HepG2 (cell line): Measurements from ENCODE around the gene UBE4A. TPM values are rescaled to one million over a fixed set of nuclear protein-coding genes. Genes with fewer than 3 reads are reported as not detected.

Experiments
- ATAC-seq: fragments of 200-7000 bp; cut with Tn5 transposase; 3 replicates; pipeline ENCODE4 v1.9.1; 2020; ENCODE audit warnings: mild to moderate bottlenecking, moderate library complexity
- BruUV-seq: library from RNA; stranded (reverse); fragments of 400-500 nt; replicated peaks from 2 replicates; lab custom pipeline; 2021; lab: Mats Ljungman, UMichigan
- CTCF ChIA-PET: fragments of 300-600 bp; formaldehyde crosslinking; extraction: SDS; loops from one replicate; lab custom pipeline; 2021; ENCODE audit warnings: low total read pairs, inconsistent platforms, low intra/inter-chr PET ratio; lab: Yijun Ruan, JAX
- POLR2A ChIA-PET: fragments of 350-600 bp; sonication (Branson Sonifier 250); formaldehyde crosslinking; loops from one replicate; lab custom pipeline; 2020; ENCODE audit warnings: antibody characterized with exemption, inconsistent platforms; lab: Yijun Ruan, JAX
- DNase-seq: peaks from one replicate; pipeline ENCODE4 v3.0.0-alpha.2; 2015; ENCODE audit warnings: low spot score
- FAIRE-seq: peaks from 3 replicates; lab custom pipeline; 2011; peaks lifted over from hg19 to GRCh38; lab: Jason Lieb, UNC
- H2AFZ ChIP-seq: one replicate; pipeline ENCODE4 v1.6.1; 2011; ENCODE audit warnings: low read length, inconsistent platforms
- H3K27ac ChIP-seq: fragments of 300-600 bp; 3 replicates; pipeline ENCODE4 v1.8.0; 2011; ENCODE audit warnings: mixed run types, mild to moderate bottlenecking, mixed read lengths, low read length, inconsistent platforms; ENCODE audit not compliant: insufficient read depth; ENCODE audit errors: extremely low read length
- H3K27me3 ChIP-seq, 2 experiments: fragments of 200-600 bp in 1 of 2; 2 replicates in 1 of 2; 3 replicates in 1 of 2; pipeline versions ENCODE4 v1.6.0 to v1.8.0; 2011; ENCODE audit warnings: low read length in 2 of 2, mild to moderate bottlenecking in 2 of 2, moderate library complexity in 2 of 2, inconsistent platforms in 1 of 2; ENCODE audit not compliant: insufficient read depth in 2 of 2, control insufficient read depth in 1 of 2
- H3K36me3 ChIP-seq, 2 experiments: fragments of 200-600 bp in 1 of 2; replicated peaks in 1 of 2; 2 replicates in 1 of 2; 3 replicates in 1 of 2; pipeline versions ENCODE4 v1.5.1 to v1.8.0; 2011; ENCODE audit warnings: low read length in 2 of 2, inconsistent platforms in 1 of 2; ENCODE audit not compliant: insufficient read depth in 2 of 2, control insufficient read depth in 1 of 2
- H3K4me1 ChIP-seq: 2 replicates; pipeline ENCODE4 v1.5.1; 2012; ENCODE audit warnings: low read length, inconsistent platforms; ENCODE audit not compliant: insufficient read depth
- H3K4me2 ChIP-seq: 2 replicates; pipeline ENCODE4 v1.6.0; 2011; ENCODE audit warnings: low read depth, low read length, inconsistent platforms
- H3K4me3 ChIP-seq, 3 experiments: fragments of 200-600 bp in 1 of 3; sonication (generic), shearing (Covaris generic) in 1 of 3; replicated peaks in 1 of 3; 2 replicates each; pipeline ENCODE4 v1.5.1; 2011 to 2016; ENCODE audit warnings: low read length in 3 of 3, inconsistent platforms in 2 of 3, low read depth in 2 of 3, mild to moderate bottlenecking in 2 of 3, control low read depth in 1 of 3, mixed read lengths in 1 of 3; ENCODE audit not compliant: insufficient read depth in 1 of 3
- H3K79me2 ChIP-seq: one replicate; pipeline ENCODE4 v1.6.1; 2011; ENCODE audit warnings: low read length, inconsistent platforms; ENCODE audit not compliant: insufficient read depth
- H3K9ac ChIP-seq: 2 replicates; pipeline ENCODE4 v1.6.0; 2011; ENCODE audit warnings: mild to moderate bottlenecking, low read depth, low read length, inconsistent platforms; ENCODE audit not compliant: insufficient read depth
- H3K9me3 ChIP-seq: 2 replicates; pipeline ENCODE4 v1.5.1; 2012; ENCODE audit warnings: mild to moderate bottlenecking, low read length
- H4K20me1 ChIP-seq: 2 replicates; pipeline ENCODE4 v1.6.0; 2011; ENCODE audit warnings: inconsistent platforms, mild to moderate bottlenecking, low read length, moderate library complexity; ENCODE audit not compliant: insufficient read depth
- BRCA1 ChIP-seq: sonication (generic); formaldehyde crosslinking; IDR thresholded peaks from 2 replicates; pipeline ENCODE4 v1.4.0; 2020; ENCODE audit warnings: missing genetic modification reagents
- HNRNPL ChIP-seq: fragments of 200-400 bp; formaldehyde crosslinking; IDR thresholded peaks from 2 replicates; pipeline ENCODE4 v1.6.1; 2017; ENCODE audit warnings: mild to moderate bottlenecking, low read depth, low read length
- ISX ChIP-seq: sonication (generic); formaldehyde crosslinking; conservative IDR thresholded peaks from 2 replicates; pipeline ENCODE4 v1.5.0; 2020; ENCODE audit warnings: missing genetic modification reagents
- MED1 ChIP-seq: sonication (generic); formaldehyde crosslinking; IDR thresholded peaks from 2 replicates; pipeline ENCODE4 v1.4.0; 2020; ENCODE audit warnings: missing genetic modification reagents
- REXO4 ChIP-seq: sonication (generic); formaldehyde crosslinking; IDR thresholded peaks from 2 replicates; pipeline ENCODE4 v1.8.0; 2022; ENCODE audit warnings: missing genetic modification reagents, mild to moderate bottlenecking, borderline replicate concordance
- SIX4 ChIP-seq: sonication (generic); formaldehyde crosslinking; IDR thresholded peaks from 2 replicates; pipeline ENCODE4 v1.4.0; 2020; ENCODE audit warnings: missing genetic modification reagents
- TBX2 ChIP-seq: sonication (generic); formaldehyde crosslinking; IDR thresholded peaks from 2 replicates; pipeline ENCODE4 v1.5.0; 2020; ENCODE audit warnings: missing genetic modification reagents, mild to moderate bottlenecking, borderline replicate concordance
- ZEB1 ChIP-seq: IDR thresholded peaks from 2 replicates; pipeline ENCODE4 v1.6.1; 2012; ENCODE audit warnings: mild to moderate bottlenecking, low read depth, inconsistent platforms; ENCODE audit not compliant: insufficient replicate concordance
- ZNF674 ChIP-seq: sonication (generic); formaldehyde crosslinking; IDR thresholded peaks from 2 replicates; pipeline ENCODE4 v1.5.0; 2020; ENCODE audit warnings: low read depth, mild to moderate bottlenecking, missing genetic modification reagents
- WGBS: methylation state at CpG from one replicate; pipeline ENCODE4 v1.1.6; 2017; ENCODE audit warnings: low lambda C conversion rate; 5-methylcytosine and 5-hydroxymethylcytosine counted together
- in situ Hi-C: cut with HindIII; loops from 2 replicates; pipeline ENCODE4 v1.10.0; 2017; ENCODE audit warnings: low pct_unique_long_range_greater_than_20kb; ENCODE audit not compliant: extremely low pct_ligation_motif_present
- intact Hi-C: fragments of 100-400 bp; cut with micrococcal nuclease; formaldehyde crosslinking; loops from one replicate; pipeline ENCODE4 v1.10.0; 2022; ENCODE audit not compliant: unreplicated experiment
- polyA plus RNA-seq, 8 experiments: library from polyadenylated mRNA; depleted of rRNA in 3 of 8; stranded (reverse) in 7 of 8; unstranded in 1 of 8; fragments of >200 nt; fragmentation: Illumina TruSeq in 4 of 8; extraction: Trizol in 4 of 8; gene quantifications; 2 replicates each; pipeline versions ENCODE4 v1.2.1 to v1.2.3, GENCODE V29; 2011 to 2016; ENCODE audit warnings: low read depth in 4 of 8, missing spikeins in 1 of 8, mixed read lengths in 1 of 8; ENCODE audit not compliant: insufficient read depth in 1 of 8
- total RNA-seq, 5 experiments: library from RNA; depleted of rRNA; stranded (reverse); fragments of >200 nt; fragmentation: Illumina TruSeq; extraction: Trizol; gene quantifications; 2 replicates each; pipeline ENCODE4 v1.2.3, GENCODE V29; 2016; ENCODE audit warnings: low read depth in 1 of 5
- TF ChIP-seq, protein P1 (sequence below): sonication (generic); formaldehyde crosslinking; conservative IDR thresholded peaks from 2 replicates; pipeline ENCODE4 v1.4.0; 2020; ENCODE audit warnings: missing genetic modification reagents
- TF ChIP-seq, protein P2 (sequence below): sonication (generic); formaldehyde crosslinking; IDR thresholded peaks from 2 replicates; pipeline ENCODE4 v1.4.0; 2020; ENCODE audit warnings: mild to moderate bottlenecking, missing genetic modification reagents

The UBE4A gene
- total and polyA plus RNA-seq, 2 of the 13 experiments (the other 11 are each of a cell fraction or from before 2014, with no cell fraction given) = 15.1 to 32.7 TPM

DNA sequence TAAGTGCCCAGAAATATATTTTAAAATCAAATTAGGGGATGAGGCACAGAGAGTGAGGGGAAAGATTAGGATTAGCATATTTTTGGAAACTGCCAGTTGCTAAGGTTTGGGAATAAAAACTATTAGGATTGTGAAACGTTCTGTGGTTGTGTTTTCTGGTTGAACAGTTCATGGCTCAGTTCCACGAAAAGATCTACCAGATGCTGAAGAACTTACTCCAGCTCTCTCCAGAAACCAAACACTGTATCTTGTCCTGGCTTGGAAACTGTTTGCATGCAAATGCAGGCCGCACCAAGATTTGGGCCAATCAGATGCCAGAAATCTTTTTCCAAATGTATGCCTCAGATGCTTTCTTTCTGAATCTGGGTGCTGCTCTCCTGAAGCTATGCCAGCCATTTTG, 15.3 kb downstream of the UBE4A start:
- in situ Hi-C loops = no loop called here
- Histone ChIP-seq H3K4me2 (no peak overlapping the region), H3K79me2 (no peaks in the 10 kb centered on the region), H2AFZ (no peak overlapping the region), H4K20me1 (no peaks in the 10 kb centered on the region), H3K4me1 (no peaks in the 10 kb centered on the region), H3K9ac (no peak overlapping the region), H3K27ac (no peak overlapping the region), H3K9me3 (no peaks in the 10 kb centered on the region), H3K4me3 (no peak overlapping the region), H3K36me3 (peaks cover 24 to 78% of the 10 kb centered on the region in 2 experiments), H3K27me3 (no peaks in the 10 kb centered on the region)
- DNase-seq = no peak
- no peak for TF ChIP-seq ZEB1
- TF ChIP-seq, protein P1, sequence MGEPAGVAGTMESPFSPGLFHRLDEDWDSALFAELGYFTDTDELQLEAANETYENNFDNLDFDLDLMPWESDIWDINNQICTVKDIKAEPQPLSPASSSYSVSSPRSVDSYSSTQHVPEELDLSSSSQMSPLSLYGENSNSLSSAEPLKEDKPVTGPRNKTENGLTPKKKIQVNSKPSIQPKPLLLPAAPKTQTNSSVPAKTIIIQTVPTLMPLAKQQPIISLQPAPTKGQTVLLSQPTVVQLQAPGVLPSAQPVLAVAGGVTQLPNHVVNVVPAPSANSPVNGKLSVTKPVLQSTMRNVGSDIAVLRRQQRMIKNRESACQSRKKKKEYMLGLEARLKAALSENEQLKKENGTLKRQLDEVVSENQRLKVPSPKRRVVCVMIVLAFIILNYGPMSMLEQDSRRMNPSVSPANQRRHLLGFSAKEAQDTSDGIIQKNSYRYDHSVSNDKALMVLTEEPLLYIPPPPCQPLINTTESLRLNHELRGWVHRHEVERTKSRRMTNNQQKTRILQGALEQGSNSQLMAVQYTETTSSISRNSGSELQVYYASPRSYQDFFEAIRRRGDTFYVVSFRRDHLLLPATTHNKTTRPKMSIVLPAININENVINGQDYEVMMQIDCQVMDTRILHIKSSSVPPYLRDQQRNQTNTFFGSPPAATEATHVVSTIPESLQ (CRISPR knock-in tag) = no peak
- no peak for TF ChIP-seq ISX (CRISPR knock-in tag)
- no peak for TF ChIP-seq HNRNPL
- TF ChIP-seq, protein P2, sequence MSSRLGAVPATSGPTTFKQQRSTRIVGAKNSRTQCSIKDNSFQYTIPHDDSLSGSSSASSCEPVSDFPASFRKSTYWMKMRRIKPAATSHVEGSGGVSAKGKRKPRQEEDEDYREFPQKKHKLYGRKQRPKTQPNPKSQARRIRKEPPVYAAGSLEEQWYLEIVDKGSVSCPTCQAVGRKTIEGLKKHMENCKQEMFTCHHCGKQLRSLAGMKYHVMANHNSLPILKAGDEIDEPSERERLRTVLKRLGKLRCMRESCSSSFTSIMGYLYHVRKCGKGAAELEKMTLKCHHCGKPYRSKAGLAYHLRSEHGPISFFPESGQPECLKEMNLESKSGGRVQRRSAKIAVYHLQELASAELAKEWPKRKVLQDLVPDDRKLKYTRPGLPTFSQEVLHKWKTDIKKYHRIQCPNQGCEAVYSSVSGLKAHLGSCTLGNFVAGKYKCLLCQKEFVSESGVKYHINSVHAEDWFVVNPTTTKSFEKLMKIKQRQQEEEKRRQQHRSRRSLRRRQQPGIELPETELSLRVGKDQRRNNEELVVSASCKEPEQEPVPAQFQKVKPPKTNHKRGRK (CRISPR knock-in tag) = no peak
- TF ChIP-seq SIX4 (CRISPR knock-in tag) = no peak
- no peak for TF ChIP-seq ZNF674
- TF ChIP-seq BRCA1 = no peak
- TF ChIP-seq REXO4 (CRISPR knock-in tag) = no peak
- no peak for TF ChIP-seq MED1
- no peak for TF ChIP-seq TBX2
- FAIRE-seq = no peak
- no peak for ATAC-seq
- POLR2A ChIA-PET = interaction anchor here (1.1 kb wide), 1 partner anchor 10 kb away, joined by 3 read pairs; no protein-coding TSS in a partner anchor
- CTCF ChIA-PET = no interaction called here
- BruUV-seq = TSS peak; percentile 17
- intact Hi-C loops = no loop called here
- 92% methylated on average over 3 of the region's 3 CpGs for WGBS
